ENCODE data around the gene IFI27. TPM values are rescaled to one million over a fixed set of nuclear protein-coding genes. Genes with fewer than 3 reads are reported as not detected.
"Not testable (repeated sequence)": the region's sequence is repeated elsewhere in the genome, so short reads cannot be mapped to it uniquely, and the experiment has no call there.

IFI27 gene
- 100 to 1,000 TPM in 3 of 4 donors, 10 to 100 TPM in 1; 39.5 to 958 (median 291) TPM for total RNA-seq

- peak in 2 of 4 donors; percentile 22 to 74 for TF ChIP-seq POLR2A (IDR thresholded peaks at IDR 0.05)
- TF ChIP-seq CTCF (IDR thresholded peaks at IDR 0.05) = no peak
- Histone ChIP-seq H3K4me3 (peak within 1 kb of the TSS; percentile 11 to 65 (median 42)), H3K27me3 (no peaks in the 10 kb centered on the region), H3K9me3 (no peaks in the 10 kb centered on the region), H3K4me1 (peaks cover 10 to 65% (median 31%) of the 10 kb centered on the region in 3 donors), H3K36me3 (no peaks in the 10 kb centered on the region), H3K27ac (peak within 1 kb of the TSS; percentile 71 to 91 (median 86))
- DNase-seq = no peak
- intact Hi-C loops (cut with DNase I) = no loop called here
- 40 to 47% methylated on average over 6 to 10 of the region's 14 CpGs for WGBS, 2 donors
These were observed at the start of gene IFI27 for GRCh38 chr14:94110552-94111181. Gene IFI27 (plus strand): TSS chr14:94110736.

- peaks cover 15 to 59% (median 31%) of the 10 kb centered on the region in 3 donors for H3K4me1 ChIP-seq
- no peak overlapping the region for H3K4me3 ChIP-seq
- H3K27ac ChIP-seq = no peak overlapping the region
- no peak for DNase-seq
- H3K27me3 ChIP-seq = no peaks in the 10 kb centered on the region
- intact Hi-C loops (cut with DNase I) = no loop called here
- WGBS, 2 donors = 67 to 71% methylated on average over 5 to 8 of the region's 9 CpGs
- TF ChIP-seq POLR2A (IDR thresholded peaks at IDR 0.05) = no peak
- no peak for TF ChIP-seq CTCF (IDR thresholded peaks at IDR 0.05)
- peaks cover 26 to 54% (median 35%) of the 10 kb centered on the region in 3 donors for H3K36me3 ChIP-seq
- H3K9me3 ChIP-seq = no peaks in the 10 kb centered on the region
These were observed 48.1 kb upstream of the IFI27 start for GRCh38 chr14:94062344-94062940.

- TF ChIP-seq CTCF (IDR thresholded peaks at IDR 0.05) (no peak), POLR2A (IDR thresholded peaks at IDR 0.05) (no peak)
- Histone ChIP-seq H3K9me3 (no peaks in the 10 kb centered on the region), H3K36me3 (peaks cover 14 to 17% (median 14%) of the 10 kb centered on the region in 3 donors), H3K27me3 (no peaks in the 10 kb centered on the region), H3K27ac (peak overlapping the region; percentile 74 to 83 (median 76)), H3K4me1 (peaks cover 15 to 53% (median 31%) of the 10 kb centered on the region in 3 donors), H3K4me3 (peak overlapping the region in 1 of 4 donors; percentile 13)
- DNase-seq = no peak
- intact Hi-C loops (cut with DNase I) = no loop called here
- 36 to 48% methylated on average over 3 to 4 of the region's 8 CpGs for WGBS, 2 donors
These were observed 44.4 kb upstream of the IFI27 start for GRCh38 chr14:94066089-94066676.

GRCh38 chr14:94072076-94072475, 38.5 kb upstream of the IFI27 start:
- WGBS, 2 donors = 90 to 95% methylated on average over 3 of the region's 3 CpGs
- H3K4me3 ChIP-seq; intact Hi-C loops (cut with DNase I); DNase-seq; H3K27me3 ChIP-seq; H3K27ac ChIP-seq; H3K9me3 ChIP-seq: not testable (repeated sequence)
- H3K4me1 ChIP-seq = peaks cover 0 to 28% (median 11%) of the 10 kb centered on the region in 3 donors
- H3K36me3 ChIP-seq = peaks cover 0 to 27% (median 0%) of the 10 kb centered on the region in 3 donors

- intact Hi-C loops (cut with DNase I) = no loop called here
- no peak overlapping the region for H3K4me3 ChIP-seq
- no peak overlapping the region for H3K27ac ChIP-seq
- peaks cover 13 to 48% (median 33%) of the 10 kb centered on the region in 3 donors for H3K4me1 ChIP-seq
- DNase-seq = no peak
- 92 to 95% methylated on average over 3 of the region's 3 CpGs for WGBS, 2 donors
- no peaks in the 10 kb centered on the region for H3K27me3 ChIP-seq
- H3K36me3 ChIP-seq = peaks cover 0 to 44% (median 3%) of the 10 kb centered on the region in 3 donors
- TF ChIP-seq POLR2A (IDR thresholded peaks at IDR 0.05) (no peak), CTCF (IDR thresholded peaks at IDR 0.05) (no peak)
- peaks cover 0 to 8% (median 6%) of the 10 kb centered on the region in 3 donors for H3K9me3 ChIP-seq
These were observed 36.0 kb upstream of the IFI27 start for GRCh38 chr14:94074534-94074933.
